B cell (primary cell): ENCODE data around the gene GALNT17. TPM values are rescaled to one million over a fixed set of nuclear protein-coding genes. Genes with fewer than 3 reads are reported as not detected.

Source experiments
- ATAC-seq: fragments of 200-7000 bp; cut with Tn5 transposase; one replicate; pipeline ENCODE4 v1.10.0; 2021; ENCODE audit warnings: low read depth, mild to moderate bottlenecking, moderate number of reproducible peaks, moderate library complexity
- CTCF ChIA-PET: fragments of 350-600 bp; sonication (Branson Sonifier 250); formaldehyde crosslinking; loops from one replicate; lab custom pipeline; 2021; ENCODE audit warnings: antibody characterized with exemption, inconsistent platforms; lab: Charles Lee
- POLR2A ChIA-PET: fragments of 350-600 bp; sonication (Branson Sonifier 250); formaldehyde crosslinking; loops from one replicate; lab custom pipeline; 2021; ENCODE audit warnings: antibody characterized with exemption; lab: Charles Lee
- DNase-seq: peaks from one replicate; pipeline ENCODE4 v3.0.0; 2013
- H2AFZ ChIP-seq: 2 replicates; pipeline ENCODE4 v1.6.1; 2012; ENCODE audit warnings: mild to moderate bottlenecking, low read depth, low read length; ENCODE audit not compliant: insufficient read depth, poor library complexity, severe bottlenecking
- H3K27ac ChIP-seq, 2 donors: 1 replicate in 1 of 2; 2 replicates in 1 of 2; pipeline ENCODE4 v1.5.1; 2012 to 2013; ENCODE audit warnings: low read length in 2 of 2, mild to moderate bottlenecking in 2 of 2, moderate library complexity in 1 of 2
- H3K27me3 ChIP-seq, 4 experiments: fragments of 200-600 bp in 1 of 4; sonication (generic) in 1 of 4; replicated peaks in 1 of 4; 1 replicate in 2 of 4; 2 replicates in 2 of 4; pipeline versions ENCODE4 v1.6.1 to v1.7.0; 2013 to 2016; ENCODE audit warnings: low read length in 3 of 4, mild to moderate bottlenecking in 2 of 4, mixed read lengths in 1 of 4, moderate library complexity in 1 of 4; ENCODE audit not compliant: insufficient read depth in 4 of 4, control insufficient read depth in 3 of 4; ENCODE audit errors: control extremely low read depth in 1 of 4
- H3K36me3 ChIP-seq, 2 experiments: replicated peaks in 1 of 2; 1 replicate in 1 of 2; 2 replicates in 1 of 2; pipeline versions ENCODE4 v1.6.1 to v1.7.1; 2013; ENCODE audit warnings: low read length in 1 of 2; ENCODE audit not compliant: insufficient read depth in 2 of 2, control insufficient read depth in 1 of 2; ENCODE audit errors: control extremely low read depth in 1 of 2, extremely low read depth in 1 of 2
- H3K4me1 ChIP-seq, 2 donors: fragments of 200-600 bp in 1 of 2; sonication (generic) in 1 of 2; 1 replicate in 1 of 2; 2 replicates in 1 of 2; pipeline versions ENCODE4 v1.5.1 to v1.6.1; 2013 to 2017; ENCODE audit warnings: low read length in 2 of 2; ENCODE audit not compliant: control insufficient read depth in 2 of 2, insufficient read depth in 2 of 2
- H3K4me2 ChIP-seq: replicated peaks from 2 replicates; pipeline ENCODE3; 2012; ENCODE audit warnings: mild to moderate bottlenecking, low read depth, low read length; ENCODE audit not compliant: poor library complexity, severe bottlenecking
- H3K4me3 ChIP-seq, 5 experiments: fragments of 200-600 bp in 1 of 5; sonication (generic) in 1 of 5; 1 replicate in 3 of 5; 2 replicates in 2 of 5; pipeline versions ENCODE4 v1.5.1 to v1.7.0; 2011 to 2016; ENCODE audit warnings: low read length in 4 of 5, mild to moderate bottlenecking in 4 of 5, low read depth in 2 of 5, control low read depth in 1 of 5, moderate library complexity in 1 of 5; ENCODE audit not compliant: insufficient read depth in 1 of 5; ENCODE audit errors: control extremely low read depth in 1 of 5, extremely low read depth in 1 of 5
- H3K79me2 ChIP-seq: fragments of 200-600 bp; sonication (generic); one replicate; pipeline ENCODE4 v1.6.0; 2016; ENCODE audit warnings: low read length; ENCODE audit not compliant: control insufficient read depth, insufficient read depth
- H3K9ac ChIP-seq: fragments of 200-600 bp; sonication (generic); 2 replicates; pipeline ENCODE4 v1.6.1; 2017; ENCODE audit warnings: mild to moderate bottlenecking, low read length, moderate library complexity
- H3K9me3 ChIP-seq, 3 donors: one replicate each; pipeline versions ENCODE4 v1.6.1 to v1.7.1; 2013; ENCODE audit warnings: low read length in 2 of 3; ENCODE audit not compliant: control insufficient read depth in 2 of 3, insufficient read depth in 1 of 3; ENCODE audit errors: control extremely low read depth in 1 of 3
- H4K20me1 ChIP-seq: 2 replicates; pipeline ENCODE4 v1.6.0; 2012; ENCODE audit warnings: mild to moderate bottlenecking, low read length; ENCODE audit not compliant: insufficient read depth, control insufficient read depth, poor library complexity, severe bottlenecking
- H3K27ac Mint-ChIP-seq: one replicate; pipeline ENCODE4 v1.8.0; 2021; ENCODE audit warnings: mixed read lengths
- H3K27me3 Mint-ChIP-seq: one replicate; pipeline ENCODE4 v1.8.0; 2021; ENCODE audit warnings: mixed read lengths
- H3K4me1 Mint-ChIP-seq: one replicate; pipeline ENCODE4 v1.8.0; 2021; ENCODE audit warnings: mixed read lengths
- H3K4me3 Mint-ChIP-seq: one replicate; pipeline ENCODE4 v1.8.0; 2021; ENCODE audit warnings: mixed read lengths
- H3K9me3 Mint-ChIP-seq: one replicate; pipeline ENCODE4 v1.8.0; 2022; ENCODE audit warnings: mixed read lengths; ENCODE audit not compliant: insufficient read depth
- EZH2 ChIP-seq: IDR thresholded peaks from 2 replicates; pipeline ENCODE4 v1.6.1; 2012; ENCODE audit warnings: borderline replicate concordance, low read depth, mild to moderate bottlenecking, moderate library complexity, low read length; ENCODE audit not compliant: insufficient read depth, poor library complexity, severe bottlenecking
- WGBS: methylation state at CpG from one replicate; pipeline ENCODE4 v1.1.5; 2013; ENCODE audit warnings: missing lambda C conversion rate; ENCODE audit not compliant: insufficient coverage; 5-methylcytosine and 5-hydroxymethylcytosine counted together
- intact Hi-C: fragments of 100-400 bp; cut with micrococcal nuclease; formaldehyde crosslinking; loops from one replicate; pipeline ENCODE4 v1.10.0; 2022
- polyA plus RNA-seq: library from polyadenylated mRNA; depleted of rRNA; stranded (reverse); fragments of >200 nt; gene quantifications from 2 replicates; pipeline ENCODE4 v1.2.3, GENCODE V29; 2012
- total RNA-seq, 2 donors: library from RNA; stranded (reverse); fragments of 120-200 nt in 1 of 2; gene quantifications; 1 replicate in 1 of 2; 2 replicates in 1 of 2; pipeline versions ENCODE4 v1.2.3 to v1.2.4, GENCODE V29; 2013 to 2022
- TF ChIP-seq, protein P1 (sequence below): fragments of 200-600 bp; IDR thresholded peaks from one replicate; pipeline ENCODE4 v1.8.0; 2022; ENCODE audit warnings: antibody characterized with exemption, mild to moderate bottlenecking

The GALNT17 gene
- total and polyA plus RNA-seq, 2 donors (not counting 1 experiment from before 2014, with no cell fraction given) = not detected

DNA sequence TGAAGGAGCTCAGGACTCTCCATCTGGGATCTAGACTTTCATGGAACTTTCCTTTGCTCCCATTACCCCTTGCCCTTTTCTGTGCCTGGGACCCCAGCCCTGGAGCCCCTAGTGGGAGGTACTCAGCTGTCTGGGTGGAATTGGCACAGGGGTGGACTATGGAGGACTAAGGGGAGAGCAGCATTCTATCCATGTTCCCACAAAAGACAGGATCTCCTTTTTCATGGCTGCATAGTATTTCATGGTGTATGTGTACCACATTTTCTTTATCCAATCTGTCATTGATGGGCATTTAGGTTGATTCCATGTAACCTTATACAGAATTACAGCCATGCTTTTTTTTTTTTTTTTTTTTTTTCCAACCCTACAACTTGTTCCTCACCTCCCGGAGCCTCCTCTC, 89.1 kb downstream of the GALNT17 start:
- peaks cover 8% of the 10 kb centered on the region for H3K9me3 Mint-ChIP-seq

DNA sequence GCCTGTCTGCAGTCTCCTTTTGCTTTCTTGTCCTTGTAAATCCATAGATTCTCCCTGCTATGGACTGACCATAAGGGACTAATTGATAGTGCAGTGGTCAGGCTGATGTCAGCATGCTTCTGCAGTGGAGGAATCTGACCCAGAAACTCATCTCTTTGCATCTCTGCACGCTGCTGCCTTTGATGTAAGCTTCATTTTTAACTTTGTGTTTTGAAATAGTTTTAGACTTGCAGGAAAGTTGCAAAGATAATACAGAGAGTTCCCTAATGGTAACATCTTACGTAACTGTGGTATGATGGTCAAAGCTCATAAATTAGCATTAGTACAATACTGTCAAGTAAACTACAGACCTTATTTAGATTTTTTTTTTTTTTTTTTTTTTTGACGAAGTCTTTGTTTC, 89.6 kb downstream of the GALNT17 start:
- no peak overlapping the region for H2AFZ ChIP-seq
- TF ChIP-seq EZH2 = no peak
- TF ChIP-seq, protein P1, sequence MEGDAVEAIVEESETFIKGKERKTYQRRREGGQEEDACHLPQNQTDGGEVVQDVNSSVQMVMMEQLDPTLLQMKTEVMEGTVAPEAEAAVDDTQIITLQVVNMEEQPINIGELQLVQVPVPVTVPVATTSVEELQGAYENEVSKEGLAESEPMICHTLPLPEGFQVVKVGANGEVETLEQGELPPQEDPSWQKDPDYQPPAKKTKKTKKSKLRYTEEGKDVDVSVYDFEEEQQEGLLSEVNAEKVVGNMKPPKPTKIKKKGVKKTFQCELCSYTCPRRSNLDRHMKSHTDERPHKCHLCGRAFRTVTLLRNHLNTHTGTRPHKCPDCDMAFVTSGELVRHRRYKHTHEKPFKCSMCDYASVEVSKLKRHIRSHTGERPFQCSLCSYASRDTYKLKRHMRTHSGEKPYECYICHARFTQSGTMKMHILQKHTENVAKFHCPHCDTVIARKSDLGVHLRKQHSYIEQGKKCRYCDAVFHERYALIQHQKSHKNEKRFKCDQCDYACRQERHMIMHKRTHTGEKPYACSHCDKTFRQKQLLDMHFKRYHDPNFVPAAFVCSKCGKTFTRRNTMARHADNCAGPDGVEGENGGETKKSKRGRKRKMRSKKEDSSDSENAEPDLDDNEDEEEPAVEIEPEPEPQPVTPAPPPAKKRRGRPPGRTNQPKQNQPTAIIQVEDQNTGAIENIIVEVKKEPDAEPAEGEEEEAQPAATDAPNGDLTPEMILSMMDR = no peak
- ATAC-seq = no peak
- H3K4me3 ChIP-seq = no peak overlapping the region
- ChIA-PET POLR2A (no interaction called here), CTCF (no interaction called here)
- Mint-ChIP-seq H3K27ac (no peak overlapping the region), H3K4me1 (no peaks in the 10 kb centered on the region), H3K27me3 (no peaks in the 10 kb centered on the region), H3K9me3 (peaks cover 8% of the 10 kb centered on the region), H3K4me3 (no peak overlapping the region)
- peaks cover 0 to 43% (median 6%) of the 10 kb centered on the region in 3 donors for H3K9me3 ChIP-seq
- intact Hi-C loops = no loop called here
- no peak overlapping the region for H3K9ac ChIP-seq
- no peaks in the 10 kb centered on the region for H3K4me1 ChIP-seq
- no peaks in the 10 kb centered on the region for H4K20me1 ChIP-seq
- no peaks in the 10 kb centered on the region for H3K79me2 ChIP-seq
- WGBS = no CpG with 5 or more reads among the region's 3 CpGs
- DNase-seq = no peak
- H3K36me3 ChIP-seq = no peaks in the 10 kb centered on the region
- no peak overlapping the region for H3K27ac ChIP-seq
- H3K4me2 ChIP-seq = no peak overlapping the region
- no peaks in the 10 kb centered on the region for H3K27me3 ChIP-seq

More for the DNA sequence above, 89.1 kb downstream of the GALNT17 start:
- Histone ChIP-seq H3K4me2 (no peak overlapping the region), H3K27ac (no peak overlapping the region), H3K27me3 (no peaks in the 10 kb centered on the region), H3K4me3 (no peak overlapping the region), H2AFZ (no peak overlapping the region), H3K9ac (no peak overlapping the region), H3K9me3 (peaks cover 0 to 38% (median 6%) of the 10 kb centered on the region in 3 donors), H3K79me2 (no peaks in the 10 kb centered on the region), H3K4me1 (no peaks in the 10 kb centered on the region), H4K20me1 (no peaks in the 10 kb centered on the region), H3K36me3 (no peaks in the 10 kb centered on the region)
- Mint-ChIP-seq H3K27ac (no peak overlapping the region), H3K27me3 (no peaks in the 10 kb centered on the region), H3K4me3 (no peak overlapping the region), H3K4me1 (no peaks in the 10 kb centered on the region)
- POLR2A ChIA-PET = no interaction called here
- WGBS = no CpG with 5 or more reads among the region's 1 CpG
- TF ChIP-seq EZH2 = no peak
- TF ChIP-seq, protein P1 = no peak
- DNase-seq (no peak), ATAC-seq (no peak)
- CTCF ChIA-PET = no interaction called here
- intact Hi-C loops = no loop called here
